GM12873 (cell line): ENCODE results near the gene ASB3.

Experiments used
- CTCF ChIP-seq: IDR thresholded peaks from 2 replicates; pipeline ENCODE4 v1.5.1; 2012; ENCODE audit warnings: low read depth, mild to moderate bottlenecking, moderate library complexity, low read length, control low read depth; ENCODE audit not compliant: insufficient read depth; ENCODE audit errors: missing control alignments

Gene ASB3

GRCh38 chr2:53823639-53824038, 36.9 kb upstream of the ASB3 start:
- TF ChIP-seq CTCF = peak; percentile 30

- no peak for TF ChIP-seq CTCF
Observed at GRCh38 chr2:53821810-53822209, 35.1 kb upstream of the ASB3 start.

- no peak for TF ChIP-seq CTCF
Observed at GRCh38 chr2:53820711-53821110, 34.0 kb upstream of the ASB3 start.

GRCh38 chr2:53820048-53820447, 33.3 kb upstream of the ASB3 start:
- TF ChIP-seq CTCF = no peak

- TF ChIP-seq CTCF = no peak
Observed at GRCh38 chr2:53819634-53820033, 32.9 kb upstream of the ASB3 start.

GRCh38 chr2:53818854-53819435, 32.2 kb upstream of the ASB3 start:
- no peak for TF ChIP-seq CTCF

GRCh38 chr2:53813151-53813550, 26.4 kb upstream of the ASB3 start:
- no peak for TF ChIP-seq CTCF
